ENCODE results near the gene PDCD1. TPM values are rescaled to one million over a fixed set of nuclear protein-coding genes. Genes with fewer than 3 reads are reported as not detected.
A peak's percentile ranks its signal among the peaks of the same experiment; 100 is the strongest.

The PDCD1 gene
- total and polyA plus RNA-seq, 2 of the 13 experiments (the other 11 are each of a cell fraction or from before 2014, with no cell fraction given) = 0.04 TPM; not detected in 1

GRCh38 chr2:241808721-241809382, 49.8 kb downstream of the PDCD1 start, which contains the start of gene NEU4 (continued):
- peak; percentile 67 for TF ChIP-seq ZBTB25 (CRISPR knock-in tag; IDR thresholded peaks at IDR 0.05)
- 0 out of 2 replicates have a peak, but pooled peaks have one; percentile 24 for TF ChIP-seq HMG20B (CRISPR knock-in tag; conservative IDR thresholded peaks at IDR 0.05)
- TF ChIP-seq FOSL1 (CRISPR knock-in tag; IDR thresholded peaks at IDR 0.05; ENCODE audit: borderline replicate concordance) = 0 out of 2 replicates have a peak, but pooled peaks have one; percentile 29
- peak; percentile 83 for TF ChIP-seq HOMEZ (CRISPR knock-in tag; IDR thresholded peaks at IDR 0.05; ENCODE audit: low read depth)
- TF ChIP-seq ZNF225 (CRISPR knock-in tag; IDR thresholded peaks at IDR 0.05) = peak; percentile 79
- peak; percentile 80 for TF ChIP-seq ZNF784 (CRISPR knock-in tag; IDR thresholded peaks at IDR 0.05; ENCODE audit: borderline replicate concordance)
- TF ChIP-seq SKIL (CRISPR knock-in tag; IDR thresholded peaks at IDR 0.05; ENCODE audit: borderline replicate concordance) = peak; percentile 56; the same call in 1 of the 2 replicates
- TF ChIP-seq MAF1 (CRISPR knock-in tag; IDR thresholded peaks at IDR 0.05; ENCODE audit: borderline replicate concordance) = peak; percentile 52
- TF ChIP-seq ZNF143 (CRISPR knock-in tag; IDR thresholded peaks at IDR 0.05) = peak; percentile 68
- TF ChIP-seq ZFP82 (CRISPR knock-in tag; IDR thresholded peaks at IDR 0.05; ENCODE audit: borderline replicate concordance) = peak; percentile 93; the same call in 1 of the 2 replicates
- no peak for TF ChIP-seq SNRNP70 (IDR thresholded peaks at IDR 0.05; ENCODE audit: low read depth, low read length)
- TF ChIP-seq WIZ (CRISPR knock-in tag; IDR thresholded peaks at IDR 0.05) = peak; percentile 80
- peak; percentile 77; the same call in 1 of the 2 replicates for TF ChIP-seq NKX3-1 (CRISPR knock-in tag; IDR thresholded peaks at IDR 0.05)
- TF ChIP-seq DMAP1 (CRISPR knock-in tag; IDR thresholded peaks at IDR 0.05) = peak; percentile 98
- no peak for TF ChIP-seq MBD4 (IDR thresholded peaks at IDR 0.05; ENCODE audit: borderline replicate concordance, low read length)
- no peak for TF ChIP-seq SIN3B (IDR thresholded peaks at IDR 0.05; ENCODE audit: low read length)
- peak; percentile 88; the same call in 1 of the 2 replicates for TF ChIP-seq ZNF580 (CRISPR knock-in tag; IDR thresholded peaks at IDR 0.05; ENCODE audit: borderline replicate concordance, low read depth)
- TF ChIP-seq ZBTB7B (CRISPR knock-in tag; IDR thresholded peaks at IDR 0.05) = peak; percentile 90
- 0 out of 2 replicates have a peak, but pooled peaks have one; percentile 88 for TF ChIP-seq RNF219 (CRISPR knock-in tag; IDR thresholded peaks at IDR 0.05)
- 0 out of 2 replicates have a peak, but pooled peaks have one; percentile 48 for TF ChIP-seq FOXM1 (CRISPR knock-in tag; IDR thresholded peaks at IDR 0.05)
- peak; percentile 90; the same call in 1 of the 2 replicates for TF ChIP-seq MIER3 (CRISPR knock-in tag; IDR thresholded peaks at IDR 0.05; ENCODE audit: borderline replicate concordance)
